HG02852 (cell line): ENCODE measurements around the gene METTL6.
"Not testable (repeated sequence)": the region's sequence is repeated elsewhere in the genome, so short reads cannot be mapped to it uniquely, and the experiment has no call there.

ENCODE experiments used
- ATAC-seq: cut with Tn5 transposase; IDR thresholded peaks from one replicate; pipeline ENCODE4 v1.9.1; 2021; ENCODE audit warnings: mild to moderate bottlenecking, moderate library complexity; ENCODE audit not compliant: unreplicated experiment

Gene METTL6

GRCh38 chr3:15405448-15406050 lies 21.8 kb downstream of the METTL6 start:
- no peak for ATAC-seq

- peak; percentile 44 for ATAC-seq
Measured at GRCh38 chr3:15404767-15405166, 22.6 kb downstream of the METTL6 start.

- ATAC-seq = no peak
Measured at GRCh38 chr3:15403965-15404364, 23.4 kb downstream of the METTL6 start.

- ATAC-seq = no peak
Measured at GRCh38 chr3:15403495-15403894, 23.8 kb downstream of the METTL6 start.

GRCh38 chr3:15401936-15402335 lies 25.4 kb downstream of the METTL6 start:
- ATAC-seq = no peak

- ATAC-seq = no peak
Measured at GRCh38 chr3:15399970-15400369, 27.4 kb downstream of the METTL6 start.

- ATAC-seq = not testable (repeated sequence)
Measured at GRCh38 chr3:15398731-15399133, 28.6 kb downstream of the METTL6 start.

GRCh38 chr3:15393252-15393651 lies 34.1 kb downstream of the METTL6 start:
- not testable (repeated sequence) for ATAC-seq

GRCh38 chr3:15391007-15391406 lies 36.3 kb downstream of the METTL6 start:
- no peak for ATAC-seq

GRCh38 chr3:15390460-15390859 lies 36.9 kb downstream of the METTL6 start:
- ATAC-seq = no peak

GRCh38 chr3:15388335-15388734 lies 39.0 kb downstream of the METTL6 start:
- not testable (repeated sequence) for ATAC-seq

- ATAC-seq = no peak
Measured at GRCh38 chr3:15387735-15388134, 39.6 kb downstream of the METTL6 start.

- ATAC-seq = no peak
Measured at GRCh38 chr3:15387171-15387581, 40.2 kb downstream of the METTL6 start.

GRCh38 chr3:15386654-15386955 lies 40.7 kb downstream of the METTL6 start:
- not testable (repeated sequence) for ATAC-seq

GRCh38 chr3:15385901-15386653 lies 41.3 kb downstream of the METTL6 start:
- ATAC-seq = no peak

GRCh38 chr3:15385238-15385695 lies 42.1 kb downstream of the METTL6 start:
- peak; percentile 5 for ATAC-seq

GRCh38 chr3:15384510-15385237 lies 42.7 kb downstream of the METTL6 start:
- ATAC-seq = peak; percentile 79

GRCh38 chr3:15382405-15382923 lies 44.9 kb downstream of the METTL6 start:
- no peak for ATAC-seq

- ATAC-seq = no peak
Measured at GRCh38 chr3:15380980-15381890, 46.1 kb downstream of the METTL6 start.

GRCh38 chr3:15377961-15378791 lies 49.2 kb downstream of the METTL6 start:
- ATAC-seq = peak; percentile 85
